ENCODE data around the gene OPA1.
"Not testable (repeated sequence)": the region's sequence is repeated elsewhere in the genome, so short reads cannot be mapped to it uniquely, and the experiment has no call there.

Gene OPA1

GRCh38 chr3:193589616-193590015, 3.4 kb upstream of the OPA1 start:
- no peak for DNase-seq (ENCODE audit: low read depth)

DNA sequence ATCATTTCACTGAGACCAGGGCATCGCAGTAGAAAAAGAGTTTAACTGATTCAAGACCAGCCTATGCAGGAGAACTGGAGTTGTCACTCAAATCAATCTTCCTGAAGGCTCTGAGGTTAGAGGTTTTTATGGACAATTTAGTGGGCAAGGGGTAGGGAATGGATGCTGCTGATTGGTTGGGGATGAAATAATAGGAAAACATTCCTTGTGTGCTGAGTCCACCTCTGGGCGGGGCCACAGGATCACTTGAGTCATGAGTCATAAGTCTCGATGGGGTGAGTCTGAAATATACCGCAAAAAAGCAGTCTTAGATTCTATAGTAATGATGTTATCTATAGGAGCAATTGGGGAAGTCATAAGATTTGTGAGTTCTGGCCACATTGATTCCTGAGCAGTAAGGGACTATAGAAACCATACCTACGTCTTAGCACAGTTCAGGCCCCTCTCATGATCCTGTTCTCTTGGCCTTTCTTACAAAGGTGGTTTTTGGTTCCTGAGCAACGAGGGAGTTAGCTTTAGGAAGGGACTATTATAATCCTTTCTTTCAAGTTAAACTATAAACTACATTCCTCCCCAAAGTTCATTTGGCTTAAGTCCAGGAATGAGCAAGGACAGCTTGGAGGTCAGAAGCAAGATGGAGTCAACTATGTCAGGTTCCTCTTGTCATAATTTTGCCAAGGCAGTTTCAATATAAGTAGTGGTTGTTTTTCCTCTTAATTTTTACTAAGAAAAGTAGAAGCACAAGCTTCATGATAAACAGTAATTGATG, 2.7 kb upstream of the OPA1 start:
- peak; percentile 79 for DNase-seq (ENCODE audit: low read depth)

DNA sequence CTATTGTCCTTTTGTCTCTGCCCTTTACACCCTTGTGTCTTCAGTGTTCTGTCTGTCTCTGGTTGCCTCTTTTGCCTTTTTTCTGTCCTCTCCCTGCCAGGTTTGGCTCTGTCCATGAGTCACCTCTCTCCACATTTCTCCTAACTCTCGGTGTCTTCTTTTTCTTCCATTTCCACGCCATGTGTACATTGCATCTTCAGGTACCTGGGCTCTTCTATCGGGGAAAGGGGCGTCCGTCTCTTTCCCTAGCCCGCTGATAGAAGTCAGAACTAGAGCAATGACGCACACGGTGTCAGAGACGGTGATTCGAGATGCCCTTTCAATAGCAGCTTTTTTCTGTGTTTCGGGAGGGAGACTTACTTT, 641 bp downstream of the OPA1 start:
- no peak for DNase-seq (ENCODE audit: low read depth)

- DNase-seq (ENCODE audit: low read depth), result no peak
Observed at GRCh38 chr3:193594946-193595689, 2.1 kb downstream of the OPA1 start.

DNA sequence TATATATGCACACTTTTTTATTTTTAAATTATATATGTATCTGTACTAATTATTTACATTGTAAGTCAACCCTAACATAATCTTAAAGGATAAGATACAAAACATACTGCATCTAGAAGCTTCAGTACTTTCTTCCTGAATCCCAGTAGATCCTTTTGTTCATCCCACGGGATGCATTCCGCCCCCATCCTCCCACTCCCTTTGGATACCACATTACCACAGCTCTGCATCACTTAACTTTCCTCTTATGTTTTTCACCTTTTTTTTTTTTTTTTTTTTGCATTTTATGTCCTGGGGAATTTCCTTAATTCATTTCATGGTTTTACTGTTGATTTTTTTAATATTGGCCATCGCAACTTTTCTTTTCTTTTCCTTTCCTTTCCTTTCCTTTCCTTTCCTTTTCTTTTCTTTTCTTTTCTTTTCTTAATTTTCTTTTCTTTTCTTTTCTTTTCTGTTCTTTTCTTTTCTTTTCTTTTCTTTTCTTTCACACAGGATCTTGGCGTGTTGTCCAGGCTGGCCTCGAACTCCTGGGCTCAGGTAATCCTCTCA, 3.0 kb downstream of the OPA1 start:
- DNase-seq (ENCODE audit: low read depth), result no peak

GRCh38 chr3:193598202-193598601, 5.2 kb downstream of the OPA1 start:
- DNase-seq (ENCODE audit: low read depth), result no peak

DNA sequence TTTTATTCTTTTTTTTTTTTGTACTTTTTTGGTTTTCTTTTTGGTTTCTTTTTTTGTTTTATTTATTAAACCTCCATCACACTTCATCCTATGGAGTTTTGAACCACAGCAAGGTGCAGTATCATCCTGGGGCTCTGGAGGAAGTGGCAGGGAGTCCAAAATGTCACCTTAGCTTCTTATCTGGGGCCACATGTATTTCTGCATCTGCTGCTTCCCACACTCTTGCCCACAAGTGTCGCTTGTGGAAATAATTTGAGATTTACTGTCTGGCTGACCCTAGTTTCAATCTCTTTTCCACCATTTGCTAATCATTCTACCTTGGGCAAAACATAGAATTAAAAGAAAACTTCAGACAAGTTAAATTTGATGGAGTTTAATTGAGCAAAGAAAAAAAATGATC, 6.4 kb downstream of the OPA1 start:
- DNase-seq (ENCODE audit: low read depth), result no peak

GRCh38 chr3:193605876-193606275, 12.9 kb downstream of the OPA1 start:
- no peak for DNase-seq (ENCODE audit: low read depth)

GRCh38 chr3:193606892-193607291, 13.9 kb downstream of the OPA1 start:
- not testable (repeated sequence) for DNase-seq (ENCODE audit: low read depth)

DNA sequence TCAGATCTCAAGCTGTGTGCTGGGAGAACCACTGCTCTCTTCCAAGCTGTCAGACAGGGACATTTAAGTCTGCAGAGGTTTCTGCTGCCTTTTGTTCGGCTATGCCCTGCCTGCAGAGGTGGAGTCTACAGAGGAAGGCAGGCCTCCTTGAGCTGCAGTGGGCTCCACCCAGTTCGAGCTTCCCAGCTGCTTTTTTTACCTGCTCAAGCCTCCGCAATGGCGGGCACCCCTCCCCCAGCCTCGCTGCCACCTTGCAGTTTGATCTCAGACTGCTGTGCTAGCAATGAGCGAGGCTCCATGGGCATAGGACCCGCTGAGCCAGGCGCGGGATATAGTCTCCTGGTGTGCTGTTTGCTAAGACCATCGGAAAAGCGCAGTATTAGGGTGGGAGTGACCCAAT, 17.5 kb downstream of the OPA1 start:
- not testable (repeated sequence) for DNase-seq (ENCODE audit: low read depth)

DNA sequence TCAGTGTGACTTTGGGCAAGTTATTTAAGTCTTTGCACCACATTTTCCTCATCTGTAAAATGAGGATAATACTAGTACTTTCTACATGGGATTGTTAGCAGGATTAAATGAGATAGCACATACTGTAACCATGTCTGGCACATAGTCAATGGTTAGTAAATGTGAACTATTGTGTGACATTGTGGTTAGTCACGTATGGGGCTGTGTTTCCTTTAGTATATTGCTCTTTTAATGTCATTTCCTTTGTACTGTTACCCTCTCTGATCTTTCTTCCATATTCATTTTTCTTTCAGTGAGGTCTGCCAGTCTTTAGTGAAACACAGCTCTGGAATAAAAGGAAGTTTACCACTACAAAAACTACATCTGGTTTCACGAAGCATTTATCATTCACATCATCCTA, 21.4 kb downstream of the OPA1 start:
- DNase-seq (ENCODE audit: low read depth), result no peak

DNA sequence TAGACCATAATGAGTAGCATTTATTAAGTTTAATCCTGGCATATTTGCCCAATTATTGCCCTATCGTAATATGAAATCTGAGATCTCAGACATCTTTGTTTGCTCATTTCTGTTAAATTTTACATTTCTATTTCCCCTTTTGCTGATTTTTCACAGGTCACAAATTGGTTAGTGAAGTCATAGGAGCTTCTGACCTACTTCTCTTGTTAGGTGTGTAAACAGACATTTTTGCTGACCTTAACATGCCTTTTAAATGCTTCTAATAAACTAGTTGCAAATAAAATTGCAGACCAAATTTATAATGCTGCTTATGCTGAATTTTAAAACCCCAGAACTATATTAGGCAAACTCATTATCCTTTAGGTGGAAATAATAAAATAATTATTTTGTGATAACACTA, 24.6 kb downstream of the OPA1 start:
- DNase-seq (ENCODE audit: low read depth), result no peak

GRCh38 chr3:193620057-193620456, 27.0 kb downstream of the OPA1 start:
- no peak for DNase-seq (ENCODE audit: low read depth)

DNA sequence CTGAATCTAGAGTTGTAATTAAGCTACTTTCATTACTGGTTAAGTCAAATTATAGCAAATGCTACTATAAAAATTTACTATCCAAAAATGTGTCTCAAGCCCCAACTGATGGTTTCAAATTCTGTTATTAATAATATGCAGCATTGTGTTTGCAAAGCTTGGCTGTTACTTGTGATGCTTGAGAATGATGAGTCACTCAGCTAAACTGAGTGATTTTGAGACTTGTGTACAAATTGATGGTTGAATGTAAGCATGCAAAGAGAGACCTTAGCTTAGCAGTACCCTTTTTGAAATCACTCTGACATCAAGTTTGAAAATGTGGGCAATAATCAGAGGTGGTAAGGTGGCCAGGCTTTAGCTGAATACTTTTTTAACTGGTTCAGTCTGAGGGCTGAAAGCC, 27.6 kb downstream of the OPA1 start:
- DNase-seq (ENCODE audit: low read depth), result no peak

- DNase-seq (ENCODE audit: low read depth), result no peak
Observed at GRCh38 chr3:193621127-193621526, 28.1 kb downstream of the OPA1 start.

DNA sequence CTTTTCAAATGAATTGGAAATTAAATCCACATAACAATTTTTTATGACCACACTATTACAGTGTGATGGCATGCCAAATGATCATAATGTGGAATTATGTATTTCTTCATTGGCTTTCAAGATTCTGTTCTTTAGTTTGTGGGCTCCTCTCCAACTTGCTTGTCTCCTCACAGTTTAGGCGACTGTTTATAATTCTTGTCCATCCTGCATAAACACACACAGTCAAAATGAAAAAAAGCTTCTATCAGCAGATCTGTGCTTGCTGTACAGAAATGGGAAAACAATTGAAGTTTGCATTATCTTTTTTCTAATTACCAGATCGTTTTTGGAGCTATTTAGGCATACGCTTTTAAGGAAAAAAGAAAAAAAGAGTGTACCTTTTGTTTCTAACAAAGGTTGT, 37.0 kb downstream of the OPA1 start:
- no peak for DNase-seq (ENCODE audit: low read depth)

DNA sequence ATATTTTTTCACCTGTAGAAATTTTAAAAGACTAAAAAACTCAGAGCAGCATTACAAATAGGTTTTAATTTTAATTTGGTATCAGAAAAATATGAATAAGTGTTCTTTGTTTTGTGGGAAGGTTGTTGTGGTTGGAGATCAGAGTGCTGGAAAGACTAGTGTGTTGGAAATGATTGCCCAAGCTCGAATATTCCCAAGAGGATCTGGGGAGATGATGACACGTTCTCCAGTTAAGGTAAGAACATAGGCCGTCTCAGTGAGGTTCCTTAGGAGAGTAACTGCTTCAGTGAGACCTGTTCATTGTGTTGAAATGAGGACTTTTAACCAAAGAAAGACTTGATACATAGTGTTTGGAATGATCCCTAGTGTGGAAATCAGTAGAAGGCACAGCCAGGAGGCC, 44.8 kb downstream of the OPA1 start:
- no peak for DNase-seq (ENCODE audit: low read depth)

DNA sequence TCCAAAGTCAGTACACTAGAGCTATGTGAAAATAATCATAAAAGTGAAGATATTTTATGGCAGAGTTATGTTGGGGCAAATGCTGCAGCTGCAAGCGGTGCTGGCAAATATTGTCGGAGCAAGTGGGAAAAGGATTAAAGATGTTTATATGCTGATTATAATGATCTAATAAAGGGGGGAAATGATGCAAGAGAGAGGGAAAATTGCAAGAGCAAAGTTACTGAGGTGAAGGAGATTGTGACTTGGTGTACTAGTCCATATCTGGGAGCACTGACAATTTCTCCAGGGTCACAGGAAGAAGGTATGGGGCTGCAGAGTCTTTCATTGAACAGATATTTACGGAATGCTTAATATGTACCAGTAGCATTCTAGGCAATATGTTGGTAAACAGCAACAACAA, 45.8 kb downstream of the OPA1 start:
- DNase-seq (ENCODE audit: low read depth), result no peak

DNA sequence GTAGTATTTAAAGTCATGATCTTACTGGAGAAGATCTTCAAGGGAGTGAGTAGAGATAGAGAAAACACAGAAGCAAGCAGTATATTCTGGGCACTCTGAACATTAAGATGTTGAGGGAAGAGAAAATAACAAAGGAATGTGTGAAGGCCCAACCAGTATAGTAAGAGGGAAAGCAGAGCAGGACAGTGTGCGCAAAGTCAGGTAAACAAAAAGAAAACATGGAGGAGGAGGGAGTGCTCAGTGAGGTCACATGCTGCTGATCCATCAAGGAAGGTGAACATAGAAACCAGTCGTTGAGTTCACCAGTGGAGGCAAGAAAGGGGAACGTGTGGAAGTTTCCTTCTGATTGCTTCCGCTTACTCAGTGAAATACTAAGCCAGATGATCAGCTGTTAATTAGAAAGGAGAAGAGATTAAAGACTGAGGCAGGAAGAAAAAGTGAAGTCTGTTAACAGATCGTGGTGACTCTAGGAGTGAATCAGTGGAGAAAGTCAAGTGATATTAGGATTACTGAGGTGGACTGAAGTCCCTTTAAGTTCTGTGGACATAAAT, 47.2 kb downstream of the OPA1 start:
- DNase-seq (ENCODE audit: low read depth), result no peak

GRCh38 chr3:193640728-193641439, 47.9 kb downstream of the OPA1 start:
- no peak for DNase-seq (ENCODE audit: low read depth)

- DNase-seq (ENCODE audit: low read depth), result no peak
Observed at GRCh38 chr3:193641440-193641775, 48.4 kb downstream of the OPA1 start.

DNA sequence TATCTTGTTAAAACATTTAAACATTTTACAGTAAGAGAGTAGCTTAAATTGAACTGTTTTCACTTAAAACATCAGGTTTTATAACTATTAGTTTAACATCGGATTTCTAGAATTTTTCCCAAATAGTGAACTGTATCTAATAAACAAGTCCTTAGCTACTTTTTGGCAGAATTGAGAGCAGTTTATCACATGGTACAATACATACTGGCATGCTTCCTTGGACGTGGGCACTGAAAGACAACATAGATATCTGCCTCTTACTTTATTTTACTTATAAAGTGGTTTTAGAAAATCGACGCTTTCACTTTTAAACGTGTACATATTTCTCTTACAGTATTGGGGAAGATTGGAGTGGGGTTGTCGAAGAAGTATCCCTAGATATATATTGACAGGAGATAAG, 52.8 kb downstream of the OPA1 start:
- DNase-seq (ENCODE audit: low read depth), result no peak

Data from HS-5 (cell line).